Measurements from ENCODE around the gene DISC1. TPM values are rescaled to one million over a fixed set of nuclear protein-coding genes. Genes with fewer than 3 reads are reported as not detected.

The DISC1 gene
- total and polyA plus RNA-seq, 2 of the 13 experiments (the other 11 are each of a cell fraction or from before 2014, with no cell fraction given), result 4.2 to 4.6 TPM

- TF ChIP-seq TIGD3 (CRISPR knock-in tag; IDR thresholded peaks at IDR 0.05; ENCODE audit: borderline replicate concordance), result no peak
- no peak for TF ChIP-seq CBFB (CRISPR knock-in tag; IDR thresholded peaks at IDR 0.05)
- TF ChIP-seq RBM39 (IDR thresholded peaks at IDR 0.05; ENCODE audit: low read depth, low read length, poor library complexity, severe bottlenecking), result no peak
- peak; percentile 70 for TF ChIP-seq SALL1 (CRISPR knock-in tag; IDR thresholded peaks at IDR 0.05)
- TF ChIP-seq ZNF672 (CRISPR knock-in tag; IDR thresholded peaks at IDR 0.05), result no peak
- no peak for TF ChIP-seq HDAC6 (IDR thresholded peaks at IDR 0.05; ENCODE audit: low read depth, low read length)
- TF ChIP-seq ZMYM3 (CRISPR knock-in tag; IDR thresholded peaks at IDR 0.05), result peak; percentile 46; the same call in 1 of the 2 replicates
- no peak for TF ChIP-seq ELF1 (CRISPR knock-in tag; IDR thresholded peaks at IDR 0.05)
- TF ChIP-seq, protein P1, sequence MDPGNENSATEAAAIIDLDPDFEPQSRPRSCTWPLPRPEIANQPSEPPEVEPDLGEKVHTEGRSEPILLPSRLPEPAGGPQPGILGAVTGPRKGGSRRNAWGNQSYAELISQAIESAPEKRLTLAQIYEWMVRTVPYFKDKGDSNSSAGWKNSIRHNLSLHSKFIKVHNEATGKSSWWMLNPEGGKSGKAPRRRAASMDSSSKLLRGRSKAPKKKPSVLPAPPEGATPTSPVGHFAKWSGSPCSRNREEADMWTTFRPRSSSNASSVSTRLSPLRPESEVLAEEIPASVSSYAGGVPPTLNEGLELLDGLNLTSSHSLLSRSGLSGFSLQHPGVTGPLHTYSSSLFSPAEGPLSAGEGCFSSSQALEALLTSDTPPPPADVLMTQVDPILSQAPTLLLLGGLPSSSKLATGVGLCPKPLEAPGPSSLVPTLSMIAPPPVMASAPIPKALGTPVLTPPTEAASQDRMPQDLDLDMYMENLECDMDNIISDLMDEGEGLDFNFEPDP (CRISPR knock-in tag; conservative IDR thresholded peaks at IDR 0.05), result no peak
- TF ChIP-seq ZNF619 (CRISPR knock-in tag; IDR thresholded peaks at IDR 0.05), result no peak
- no peak for TF ChIP-seq SNAPC4 (CRISPR knock-in tag; IDR thresholded peaks at IDR 0.05)
- no peak for TF ChIP-seq HBP1 (CRISPR knock-in tag; IDR thresholded peaks at IDR 0.05; ENCODE audit: low read depth)
- TF ChIP-seq RORA (CRISPR knock-in tag; IDR thresholded peaks at IDR 0.05), result no peak
- TF ChIP-seq ZNF704 (CRISPR knock-in tag; IDR thresholded peaks at IDR 0.05; ENCODE audit: borderline replicate concordance), result no peak
- TF ChIP-seq ZNF282 (IDR thresholded peaks at IDR 0.05; ENCODE audit: partially characterized antibody), result no peak
- TF ChIP-seq NFE2 (CRISPR knock-in tag; IDR thresholded peaks at IDR 0.05), result no peak
- no peak for TF ChIP-seq TOPORS (CRISPR knock-in tag; IDR thresholded peaks at IDR 0.05)
- peak; percentile 70 for TF ChIP-seq CEBPG (CRISPR knock-in tag; IDR thresholded peaks at IDR 0.05)
- no peak for TF ChIP-seq STAT5B (CRISPR knock-in tag; IDR thresholded peaks at IDR 0.05)
- no peak for TF ChIP-seq ZNF556 (CRISPR knock-in tag; IDR thresholded peaks at IDR 0.05; ENCODE audit: borderline replicate concordance)
Observed at GRCh38 chr1:231841616-231842344, 215.2 kb downstream of the DISC1 start (continued).
